GM23338 (cell line): Measurements from ENCODE around the gene GCNT3.

ENCODE experiments used
- CREB1 ChIP-seq: fragments of 250-450 bp; sonication (Bioruptor Pico); IDR thresholded peaks from 2 replicates; pipeline ENCODE4 v1.5.0; 2020; ENCODE audit warnings: low read depth, mild to moderate bottlenecking, moderate library complexity
- CTCF ChIP-seq, 2 experiments: fragments of 200-600 bp in 1 of 2; sonication (generic) in 1 of 2; conservative IDR thresholded peaks; 2 replicates each; pipeline versions ENCODE4 v1.5.1 to v1.6.1; 2016 to 2017; ENCODE audit warnings: antibody characterized with exemption in 2 of 2, low read depth in 2 of 2, mild to moderate bottlenecking in 2 of 2, moderate library complexity in 1 of 2
- EZH2 ChIP-seq: fragments of 200-600 bp; sonication (generic); IDR thresholded peaks from one replicate; pipeline ENCODE4 v1.8.0; 2017; ENCODE audit warnings: antibody characterized with exemption, mild to moderate bottlenecking, low read depth; ENCODE audit not compliant: unreplicated experiment
- EZH2phosphoT487 ChIP-seq: fragments of 200-600 bp; sonication (generic); IDR thresholded peaks from one replicate; pipeline ENCODE4 v1.8.1; 2018; ENCODE audit warnings: antibody characterized with exemption; ENCODE audit not compliant: unreplicated experiment
- POLR2AphosphoS5 ChIP-seq: IDR thresholded peaks from 2 replicates; pipeline ENCODE4 v1.6.1; 2016; ENCODE audit warnings: antibody characterized with exemption, low read depth
- ZNF114 ChIP-seq: fragments of 250-450 bp; sonication (Bioruptor Pico); IDR thresholded peaks from 2 replicates; pipeline ENCODE4 v1.5.0; 2020; ENCODE audit warnings: mild to moderate bottlenecking, moderate library complexity
- ZNF331 ChIP-seq: fragments of 250-450 bp; sonication (Bioruptor Pico); IDR thresholded peaks from 2 replicates; pipeline ENCODE4 v1.5.0; 2020; ENCODE audit warnings: low read depth, mild to moderate bottlenecking, moderate library complexity
- TF ChIP-seq, protein P1 (sequence below): IDR thresholded peaks from 2 replicates; pipeline ENCODE4 v1.6.1; 2016; ENCODE audit warnings: antibody characterized with exemption
- TF ChIP-seq, protein P2 (sequence below): IDR thresholded peaks from one replicate; pipeline ENCODE4 v1.6.1; 2018; ENCODE audit warnings: antibody characterized with exemption; ENCODE audit not compliant: unreplicated experiment

DNA sequence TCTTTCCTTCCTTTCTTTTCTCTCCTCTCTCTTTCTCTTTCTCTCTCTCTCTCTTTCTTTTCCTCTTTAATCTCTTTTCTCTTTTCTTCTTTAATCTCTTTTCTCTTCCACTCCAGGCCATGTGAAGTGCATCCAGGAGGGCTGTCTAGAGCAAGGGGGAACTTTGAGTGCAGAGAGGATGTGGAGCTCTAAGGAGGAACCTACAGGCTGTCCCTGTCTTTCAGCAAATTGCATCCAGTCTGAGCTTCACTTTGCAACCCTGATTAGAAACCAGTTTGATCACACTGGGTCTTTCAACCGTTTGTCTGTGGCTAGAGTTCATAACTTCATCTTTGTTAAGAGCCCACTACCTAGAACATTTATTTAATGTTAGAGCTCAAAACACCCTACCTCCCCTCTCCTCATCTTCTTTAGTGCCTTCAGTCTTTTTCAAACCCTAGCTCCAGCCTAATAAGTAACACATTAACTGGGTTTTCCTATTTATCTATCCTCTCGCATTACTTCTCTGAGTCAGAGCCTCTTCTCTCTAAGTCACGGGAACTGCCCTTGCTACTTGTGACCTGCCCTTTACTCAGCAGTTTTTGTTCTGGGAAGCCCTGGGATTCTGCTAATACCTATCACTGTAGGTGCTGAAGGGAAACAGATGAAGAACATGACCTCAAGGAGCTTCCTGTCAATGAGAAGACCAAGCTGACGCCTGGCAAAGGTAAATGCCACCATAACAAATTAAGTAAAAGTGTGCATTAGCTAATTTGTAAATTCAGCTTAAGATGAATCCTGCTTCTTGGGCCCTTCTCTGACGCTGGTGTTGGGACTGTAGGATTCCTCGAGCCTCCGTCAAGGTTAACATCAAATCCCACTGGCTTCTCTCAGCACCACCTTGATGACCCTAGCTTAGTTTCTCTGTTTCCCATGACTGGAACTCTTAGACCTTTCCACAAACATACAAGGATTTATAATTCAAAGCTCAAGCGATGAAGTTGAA, at the start of gene GCNT3:
- TF ChIP-seq, protein P1, sequence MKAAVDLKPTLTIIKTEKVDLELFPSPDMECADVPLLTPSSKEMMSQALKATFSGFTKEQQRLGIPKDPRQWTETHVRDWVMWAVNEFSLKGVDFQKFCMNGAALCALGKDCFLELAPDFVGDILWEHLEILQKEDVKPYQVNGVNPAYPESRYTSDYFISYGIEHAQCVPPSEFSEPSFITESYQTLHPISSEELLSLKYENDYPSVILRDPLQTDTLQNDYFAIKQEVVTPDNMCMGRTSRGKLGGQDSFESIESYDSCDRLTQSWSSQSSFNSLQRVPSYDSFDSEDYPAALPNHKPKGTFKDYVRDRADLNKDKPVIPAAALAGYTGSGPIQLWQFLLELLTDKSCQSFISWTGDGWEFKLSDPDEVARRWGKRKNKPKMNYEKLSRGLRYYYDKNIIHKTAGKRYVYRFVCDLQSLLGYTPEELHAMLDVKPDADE: no peak
- TF ChIP-seq CTCF (conservative IDR thresholded peaks at IDR 0.05; ENCODE audit: low read depth in 2 of 2): no peak
- TF ChIP-seq, protein P2, sequence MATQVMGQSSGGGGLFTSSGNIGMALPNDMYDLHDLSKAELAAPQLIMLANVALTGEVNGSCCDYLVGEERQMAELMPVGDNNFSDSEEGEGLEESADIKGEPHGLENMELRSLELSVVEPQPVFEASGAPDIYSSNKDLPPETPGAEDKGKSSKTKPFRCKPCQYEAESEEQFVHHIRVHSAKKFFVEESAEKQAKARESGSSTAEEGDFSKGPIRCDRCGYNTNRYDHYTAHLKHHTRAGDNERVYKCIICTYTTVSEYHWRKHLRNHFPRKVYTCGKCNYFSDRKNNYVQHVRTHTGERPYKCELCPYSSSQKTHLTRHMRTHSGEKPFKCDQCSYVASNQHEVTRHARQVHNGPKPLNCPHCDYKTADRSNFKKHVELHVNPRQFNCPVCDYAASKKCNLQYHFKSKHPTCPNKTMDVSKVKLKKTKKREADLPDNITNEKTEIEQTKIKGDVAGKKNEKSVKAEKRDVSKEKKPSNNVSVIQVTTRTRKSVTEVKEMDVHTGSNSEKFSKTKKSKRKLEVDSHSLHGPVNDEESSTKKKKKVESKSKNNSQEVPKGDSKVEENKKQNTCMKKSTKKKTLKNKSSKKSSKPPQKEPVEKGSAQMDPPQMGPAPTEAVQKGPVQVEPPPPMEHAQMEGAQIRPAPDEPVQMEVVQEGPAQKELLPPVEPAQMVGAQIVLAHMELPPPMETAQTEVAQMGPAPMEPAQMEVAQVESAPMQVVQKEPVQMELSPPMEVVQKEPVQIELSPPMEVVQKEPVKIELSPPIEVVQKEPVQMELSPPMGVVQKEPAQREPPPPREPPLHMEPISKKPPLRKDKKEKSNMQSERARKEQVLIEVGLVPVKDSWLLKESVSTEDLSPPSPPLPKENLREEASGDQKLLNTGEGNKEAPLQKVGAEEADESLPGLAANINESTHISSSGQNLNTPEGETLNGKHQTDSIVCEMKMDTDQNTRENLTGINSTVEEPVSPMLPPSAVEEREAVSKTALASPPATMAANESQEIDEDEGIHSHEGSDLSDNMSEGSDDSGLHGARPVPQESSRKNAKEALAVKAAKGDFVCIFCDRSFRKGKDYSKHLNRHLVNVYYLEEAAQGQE: no peak
- TF ChIP-seq POLR2AphosphoS5: no peak
- TF ChIP-seq EZH2: no peak
- TF ChIP-seq CREB1 (CRISPR knock-in tag): no peak
- TF ChIP-seq ZNF114 (CRISPR knock-in tag): no peak
- TF ChIP-seq ZNF331 (CRISPR knock-in tag): no peak
- TF ChIP-seq EZH2phosphoT487: no peak
